Measurements from ENCODE around the gene PAX8. TPM values are rescaled to one million over a fixed set of nuclear protein-coding genes. Genes with fewer than 3 reads are reported as not detected.

PAX8 gene
- total RNA-seq, 1 experiment from 2014 or later: not detected

- Histone ChIP-seq H3K4me3 (ENCODE audit: insufficient read depth, low read depth, low read length) (peak overlapping the region; percentile 54), H3K36me3 (replicated peaks; ENCODE audit: control insufficient read depth, insufficient read depth, low read length) (no peaks in the 10 kb centered on the region), H3K27me3 (ENCODE audit: control insufficient read depth, insufficient read depth, low read length) (peaks cover 9% of the 10 kb centered on the region)
- DNase-seq: no peak
These were observed 80.5 kb downstream of the PAX8 start for GRCh38 chr2:113198048-113198789.

- Histone ChIP-seq H3K36me3 (replicated peaks; ENCODE audit: control insufficient read depth, insufficient read depth, low read length) (no peaks in the 10 kb centered on the region), H3K27me3 (ENCODE audit: control insufficient read depth, insufficient read depth, low read length) (peaks cover 9% of the 10 kb centered on the region), H3K4me3 (ENCODE audit: insufficient read depth, low read depth, low read length) (no peak overlapping the region)
- no peak for DNase-seq
These were observed 81.2 kb downstream of the PAX8 start for GRCh38 chr2:113197347-113198047.

GRCh38 chr2:113196839-113197238 is 81.9 kb downstream of the PAX8 start:
- Histone ChIP-seq H3K4me3 (ENCODE audit: insufficient read depth, low read depth, low read length) (no peak overlapping the region), H3K27me3 (ENCODE audit: control insufficient read depth, insufficient read depth, low read length) (peaks cover 9% of the 10 kb centered on the region), H3K36me3 (replicated peaks; ENCODE audit: control insufficient read depth, insufficient read depth, low read length) (no peaks in the 10 kb centered on the region)
- no peak for DNase-seq

- Histone ChIP-seq H3K36me3 (replicated peaks; ENCODE audit: control insufficient read depth, insufficient read depth, low read length) (no peaks in the 10 kb centered on the region), H3K4me3 (ENCODE audit: insufficient read depth, low read depth, low read length) (no peak overlapping the region), H3K27me3 (ENCODE audit: control insufficient read depth, insufficient read depth, low read length) (peaks cover 9% of the 10 kb centered on the region)
These were observed 82.7 kb downstream of the PAX8 start for GRCh38 chr2:113195923-113196501.

GRCh38 chr2:113192459-113193100 is 86.1 kb downstream of the PAX8 start:
- peaks cover 1% of the 10 kb centered on the region; the same call in 1 of the 2 replicates for H3K27me3 ChIP-seq (ENCODE audit: control insufficient read depth, insufficient read depth, low read length)
- peak; percentile 80 for DNase-seq
- no peak overlapping the region for H3K4me3 ChIP-seq (ENCODE audit: insufficient read depth, low read depth, low read length)
- H3K36me3 ChIP-seq (replicated peaks; ENCODE audit: control insufficient read depth, insufficient read depth, low read length): no peaks in the 10 kb centered on the region

More at GRCh38 chr2:113195923-113196501, 82.7 kb downstream of the PAX8 start:
- DNase-seq: no peak

- Histone ChIP-seq H3K36me3 (replicated peaks; ENCODE audit: control insufficient read depth, insufficient read depth, low read length) (no peaks in the 10 kb centered on the region), H3K4me3 (ENCODE audit: insufficient read depth, low read depth, low read length) (no peak overlapping the region), H3K27me3 (ENCODE audit: control insufficient read depth, insufficient read depth, low read length) (no peaks in the 10 kb centered on the region)
- no peak for DNase-seq
These were observed 87.8 kb downstream of the PAX8 start for GRCh38 chr2:113190871-113191270.

GRCh38 chr2:113187771-113188170 is 91.0 kb downstream of the PAX8 start:
- DNase-seq: no peak
- Histone ChIP-seq H3K36me3 (replicated peaks; ENCODE audit: control insufficient read depth, insufficient read depth, low read length) (no peaks in the 10 kb centered on the region), H3K4me3 (ENCODE audit: insufficient read depth, low read depth, low read length) (no peak overlapping the region), H3K27me3 (ENCODE audit: control insufficient read depth, insufficient read depth, low read length) (no peaks in the 10 kb centered on the region)

GRCh38 chr2:113186433-113186796 is 92.3 kb downstream of the PAX8 start:
- H3K36me3 ChIP-seq (replicated peaks; ENCODE audit: control insufficient read depth, insufficient read depth, low read length): no peaks in the 10 kb centered on the region
- DNase-seq: no peak
- H3K4me3 ChIP-seq (ENCODE audit: insufficient read depth, low read depth, low read length): no peak overlapping the region
- no peaks in the 10 kb centered on the region for H3K27me3 ChIP-seq (ENCODE audit: control insufficient read depth, insufficient read depth, low read length)

- no peaks in the 10 kb centered on the region for H3K36me3 ChIP-seq (replicated peaks; ENCODE audit: control insufficient read depth, insufficient read depth, low read length)
- no peaks in the 10 kb centered on the region for H3K27me3 ChIP-seq (ENCODE audit: control insufficient read depth, insufficient read depth, low read length)
- no peak for DNase-seq
- H3K4me3 ChIP-seq (ENCODE audit: insufficient read depth, low read depth, low read length): no peak overlapping the region
These were observed 92.9 kb downstream of the PAX8 start for GRCh38 chr2:113185664-113186432.

- DNase-seq: no peak
- Histone ChIP-seq H3K27me3 (ENCODE audit: control insufficient read depth, insufficient read depth, low read length) (no peaks in the 10 kb centered on the region), H3K36me3 (replicated peaks; ENCODE audit: control insufficient read depth, insufficient read depth, low read length) (no peaks in the 10 kb centered on the region)
These were observed 94.0 kb downstream of the PAX8 start for GRCh38 chr2:113184531-113185230.

GRCh38 chr2:113183703-113184102 is 95.0 kb downstream of the PAX8 start:
- no peaks in the 10 kb centered on the region for H3K36me3 ChIP-seq (replicated peaks; ENCODE audit: control insufficient read depth, insufficient read depth, low read length)
- H3K27me3 ChIP-seq (ENCODE audit: control insufficient read depth, insufficient read depth, low read length): no peaks in the 10 kb centered on the region
- DNase-seq: no peak
- no peak overlapping the region for H3K4me3 ChIP-seq (ENCODE audit: insufficient read depth, low read depth, low read length)

More at GRCh38 chr2:113184531-113185230, 94.0 kb downstream of the PAX8 start:
- no peak overlapping the region for H3K4me3 ChIP-seq (ENCODE audit: insufficient read depth, low read depth, low read length)

GRCh38 chr2:113183264-113183663 is 95.5 kb downstream of the PAX8 start:
- DNase-seq: no peak
- Histone ChIP-seq H3K36me3 (replicated peaks; ENCODE audit: control insufficient read depth, insufficient read depth, low read length) (no peaks in the 10 kb centered on the region), H3K4me3 (ENCODE audit: insufficient read depth, low read depth, low read length) (no peak overlapping the region), H3K27me3 (ENCODE audit: control insufficient read depth, insufficient read depth, low read length) (no peaks in the 10 kb centered on the region)

GRCh38 chr2:113182471-113183260 is 96.1 kb downstream of the PAX8 start:
- Histone ChIP-seq H3K36me3 (replicated peaks; ENCODE audit: control insufficient read depth, insufficient read depth, low read length) (no peaks in the 10 kb centered on the region), H3K27me3 (ENCODE audit: control insufficient read depth, insufficient read depth, low read length) (no peaks in the 10 kb centered on the region), H3K4me3 (ENCODE audit: insufficient read depth, low read depth, low read length) (no peak overlapping the region)
- DNase-seq: no peak
